Fibroblast of skin of right quadriceps (primary cell): Measurements from ENCODE around the gene HEPACAM2.

ENCODE experiments used
- DNase-seq: peaks from one replicate; pipeline ENCODE4 v3.0.0-alpha.2; 2013

The HEPACAM2 gene

DNA sequence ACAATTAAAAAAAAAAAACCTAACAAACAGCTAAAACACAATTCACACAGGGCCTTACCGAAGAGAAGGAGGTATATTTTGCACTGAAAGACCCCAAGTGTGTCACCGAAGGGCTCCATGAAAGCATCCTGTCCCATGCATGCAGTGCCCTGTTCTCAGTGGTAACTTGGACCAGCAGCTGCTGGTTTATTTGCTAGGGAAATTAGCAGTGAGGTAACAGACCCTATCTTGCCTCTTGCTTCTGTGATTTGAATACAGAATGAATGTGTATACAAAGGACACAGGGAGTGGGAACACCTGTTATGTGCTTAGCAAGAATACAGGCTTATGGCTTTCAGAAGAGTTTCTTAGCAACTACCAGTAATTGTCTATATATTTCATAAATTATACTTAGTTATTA lies at the start of gene HEPACAM2:
HEPACAM2 (minus strand) TSS at position 160 of the 400 bp plus-strand sequence.
- no peak for DNase-seq

DNA sequence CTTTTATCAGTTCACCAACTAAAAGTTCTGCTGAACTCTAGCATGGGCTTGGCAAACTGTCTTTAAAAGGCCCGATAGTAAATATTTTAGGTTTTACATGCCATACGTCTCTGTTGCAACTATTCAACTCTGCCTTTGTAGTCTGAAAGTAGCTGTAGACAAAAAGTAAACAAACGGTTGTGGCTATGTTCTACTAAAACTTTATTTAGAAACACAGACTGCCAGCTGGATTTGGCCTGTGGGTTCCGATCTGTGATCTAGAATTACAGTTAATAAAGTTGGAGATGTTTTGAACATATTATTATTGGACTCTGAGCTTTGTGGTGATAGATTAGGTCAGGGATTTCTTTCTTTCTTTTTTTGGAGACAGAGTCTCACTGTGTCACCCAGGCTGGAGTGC lies 39.0 kb upstream of the HEPACAM2 start:
- DNase-seq: no peak

DNA sequence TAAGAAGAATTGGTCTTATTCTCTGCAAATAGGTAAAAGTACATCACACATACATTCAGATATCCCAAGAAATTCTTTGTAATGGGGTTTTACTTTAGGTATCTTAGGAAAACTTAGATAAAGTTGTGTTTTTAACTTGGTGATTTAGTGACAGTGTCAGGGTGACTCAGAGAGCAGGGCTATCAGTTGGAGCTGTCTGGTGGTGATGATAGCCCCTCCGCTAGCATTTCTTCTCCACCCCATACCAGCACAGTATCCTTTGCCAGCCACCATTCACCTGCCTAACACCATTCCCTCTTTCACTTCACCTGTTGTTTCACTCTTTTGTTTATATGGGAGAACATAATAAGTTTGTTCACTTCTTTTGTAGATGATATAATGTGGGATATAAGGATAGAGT lies 36.3 kb upstream of the HEPACAM2 start:
- DNase-seq: no peak

DNA sequence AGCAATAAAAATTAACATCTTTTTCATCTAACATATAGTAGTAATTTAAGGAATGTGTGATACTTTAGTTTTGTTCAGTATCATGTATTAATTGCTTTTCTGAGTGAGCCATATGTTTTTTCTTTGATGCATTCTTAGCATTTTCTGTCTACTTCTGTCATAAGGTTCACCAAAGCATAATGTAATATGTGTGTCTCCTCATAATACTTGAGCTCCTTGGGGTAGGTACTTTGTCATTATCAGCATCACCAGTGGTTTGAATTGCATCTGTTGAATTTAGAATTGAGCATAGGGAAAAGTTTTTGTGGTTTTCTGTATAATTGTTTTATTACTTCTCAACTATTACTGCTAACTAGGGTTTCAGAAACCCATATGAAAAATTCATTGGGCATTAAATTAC lies 32.4 kb upstream of the HEPACAM2 start:
- peak; percentile 57 for DNase-seq

DNA sequence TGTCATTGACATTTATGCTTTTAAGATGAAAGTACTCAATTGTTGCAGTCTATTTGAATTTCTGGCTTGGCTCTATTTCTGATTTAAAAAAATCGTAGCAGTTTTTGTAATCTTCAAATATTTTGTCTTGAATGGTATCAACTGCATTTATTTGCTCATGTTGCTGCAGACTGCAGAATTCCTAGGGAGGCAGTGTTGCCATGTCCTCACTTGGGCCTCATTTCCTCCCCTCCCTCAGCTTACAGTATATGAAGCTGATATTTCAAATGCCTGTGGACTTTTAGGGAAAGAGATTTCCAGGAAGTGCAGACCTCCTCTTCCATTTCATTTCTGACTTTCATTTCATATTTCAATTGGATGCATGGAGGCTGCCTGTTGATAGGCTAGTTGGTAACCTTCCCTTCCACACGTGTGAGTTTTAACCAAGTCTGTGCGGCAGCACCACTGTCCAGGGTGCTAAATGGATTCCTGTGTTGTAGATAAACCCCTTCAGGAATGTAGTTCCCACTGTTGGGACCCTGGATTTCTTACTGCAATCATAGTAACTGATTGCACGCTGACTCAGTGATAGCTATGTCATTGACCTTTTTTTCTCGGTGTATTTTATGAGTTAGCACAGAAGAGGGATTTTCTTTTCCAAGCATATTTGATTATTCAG lies 23.4 kb upstream of the HEPACAM2 start:
- DNase-seq: peak; percentile 48

DNA sequence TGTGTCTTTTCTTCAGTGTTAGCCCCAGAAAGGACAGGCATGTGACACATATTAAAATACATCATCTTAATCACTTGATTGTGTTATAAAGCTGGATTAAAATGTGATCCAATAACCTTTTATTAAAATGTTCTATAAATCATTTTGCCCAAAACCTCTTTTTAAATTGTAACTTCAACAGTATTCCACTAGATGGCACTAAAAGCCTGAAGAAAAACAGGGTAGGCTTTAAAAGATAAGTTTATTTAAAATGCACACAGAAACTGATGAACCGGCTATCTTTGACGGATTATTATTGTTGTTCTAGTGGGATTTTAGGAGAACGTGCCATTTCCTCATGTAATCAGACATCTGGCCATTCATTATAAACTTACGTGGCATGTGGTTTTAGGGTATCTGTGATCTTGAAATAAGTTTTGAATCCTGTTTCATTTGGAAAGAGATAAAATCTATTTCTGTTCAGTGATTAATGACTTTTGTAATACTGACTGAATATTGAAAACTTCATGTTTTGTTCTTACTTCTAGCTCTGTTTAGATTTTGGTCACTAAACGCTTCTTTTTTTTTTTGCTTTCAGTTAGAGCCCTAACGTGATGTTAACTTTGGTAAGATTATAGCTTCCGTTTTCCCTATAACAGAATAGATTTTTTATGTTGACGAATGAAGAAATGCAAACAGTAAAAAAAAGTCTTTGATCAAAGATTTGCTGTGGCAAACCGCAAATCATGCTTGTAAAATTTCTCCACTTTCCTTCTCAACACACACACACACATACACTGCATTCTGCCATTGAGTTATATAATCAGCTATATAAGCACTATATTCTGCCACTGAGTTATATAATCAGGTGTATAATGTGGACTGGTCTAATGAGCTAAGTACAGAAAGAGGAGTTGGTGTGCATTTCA lies 19.5 kb upstream of the HEPACAM2 start:
- DNase-seq: peak; percentile 37

DNA sequence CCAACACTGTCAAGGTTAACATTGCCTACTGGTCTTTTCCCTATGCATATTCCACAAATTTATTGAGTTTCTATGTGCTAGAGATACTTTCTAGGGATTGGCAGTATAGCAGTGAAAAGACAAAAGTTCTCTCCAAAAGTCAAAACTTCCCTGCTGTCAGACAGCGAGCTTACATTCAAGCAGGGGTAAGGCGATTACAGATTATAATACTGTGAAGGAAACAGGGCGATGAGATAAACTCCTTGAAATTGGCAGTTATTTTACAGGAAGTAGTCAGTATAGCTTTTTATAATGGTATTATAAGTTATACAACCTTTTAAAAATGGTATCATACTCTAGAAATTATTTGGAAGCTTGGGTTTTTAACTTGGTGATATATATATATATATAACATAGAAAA lies 15.8 kb upstream of the HEPACAM2 start:
- no peak for DNase-seq

DNA sequence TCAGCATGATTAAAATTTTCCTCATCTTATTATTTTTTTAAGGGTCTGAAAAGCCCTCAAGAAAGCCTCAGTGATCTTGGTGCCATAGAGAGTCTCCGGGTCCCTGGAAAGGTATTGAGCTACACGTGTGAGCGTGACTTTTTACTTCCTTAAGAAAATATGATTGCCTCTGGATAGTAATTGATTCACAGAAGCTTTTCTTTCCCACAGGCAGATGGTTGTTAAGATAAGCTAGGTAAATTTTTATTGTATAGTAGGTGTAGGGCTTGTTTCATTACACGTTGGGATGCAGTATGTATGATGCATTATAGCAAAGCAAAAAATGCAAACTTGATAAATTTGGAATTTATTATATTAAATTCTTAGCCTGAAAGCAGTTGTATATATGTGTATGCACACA lies 13.6 kb upstream of the HEPACAM2 start:
- no peak for DNase-seq

DNA sequence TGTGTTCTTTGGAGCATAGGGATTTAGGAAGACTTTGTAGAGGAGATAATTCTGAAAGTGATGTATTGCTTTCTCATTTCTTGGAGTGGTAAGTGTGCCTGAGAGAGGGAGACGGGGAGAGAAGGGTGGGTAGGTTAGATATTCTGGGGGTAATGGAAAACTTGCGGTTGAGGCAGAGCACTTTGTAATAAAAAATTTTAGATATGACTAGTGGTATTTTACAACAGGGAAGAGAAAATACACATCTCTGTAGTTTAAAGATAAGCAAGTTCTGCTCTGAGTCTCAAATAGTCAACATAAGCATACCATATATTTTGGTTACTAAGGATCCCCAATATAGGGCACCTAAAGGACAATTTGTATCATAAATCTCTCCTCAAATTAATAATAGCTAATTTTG lies 12.5 kb upstream of the HEPACAM2 start:
- DNase-seq: no peak

DNA sequence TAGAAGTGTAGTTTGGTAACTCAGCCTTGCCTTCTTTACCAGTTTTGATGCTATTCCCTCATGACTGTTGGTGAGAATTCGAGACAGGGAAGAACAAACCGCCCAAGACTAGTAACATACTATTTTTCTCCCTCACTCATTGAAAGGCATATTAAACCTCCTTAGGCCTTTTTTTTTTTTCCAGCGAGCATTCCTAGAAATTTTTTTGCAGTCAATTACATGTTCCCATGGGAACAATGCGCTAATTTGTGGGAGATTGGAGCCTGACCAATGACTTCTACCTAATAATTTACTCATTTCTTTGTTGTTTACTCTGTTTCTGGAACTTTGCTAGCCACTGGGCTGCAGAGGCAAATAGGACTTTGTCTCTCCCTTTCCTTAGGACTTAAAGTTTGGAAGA lies 11.9 kb upstream of the HEPACAM2 start:
- no peak for DNase-seq

DNA sequence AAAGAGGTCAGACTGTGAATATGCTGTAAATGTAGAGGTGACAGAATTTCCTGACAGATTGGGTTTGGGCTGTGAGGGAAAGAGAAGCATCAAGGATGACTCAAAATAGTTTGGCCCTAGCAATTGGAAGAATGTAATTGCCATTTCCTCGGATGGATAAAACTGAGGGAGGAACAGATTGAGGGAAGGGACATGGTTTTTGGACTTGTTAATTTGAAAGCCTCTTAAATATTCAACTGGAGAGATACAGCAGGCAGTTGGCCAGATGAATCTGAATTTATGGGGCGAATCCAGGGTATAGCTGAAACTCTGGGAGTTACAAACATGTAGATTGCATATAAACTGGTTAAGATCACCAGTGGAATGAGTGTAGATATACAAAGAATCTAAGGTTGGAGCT lies 9.3 kb upstream of the HEPACAM2 start:
- no peak for DNase-seq

DNA sequence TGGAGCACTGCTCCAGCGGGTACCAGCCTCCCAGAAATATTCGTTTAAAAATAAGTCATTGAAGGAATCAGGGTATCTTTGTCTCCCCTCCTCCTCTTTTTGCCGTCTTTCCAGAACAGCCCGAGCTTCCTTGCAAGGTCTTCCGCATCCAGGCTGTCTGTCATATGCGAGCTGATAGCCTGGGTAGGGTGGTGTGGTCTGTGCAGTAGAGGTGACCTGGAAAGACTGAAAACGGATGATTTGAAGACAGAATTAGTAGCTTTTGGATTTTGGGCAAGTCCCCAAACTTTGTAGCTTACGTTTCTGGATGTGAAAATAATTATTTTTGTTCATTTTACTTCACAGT lies 6.4 kb upstream of the HEPACAM2 start:
- DNase-seq: no peak

DNA sequence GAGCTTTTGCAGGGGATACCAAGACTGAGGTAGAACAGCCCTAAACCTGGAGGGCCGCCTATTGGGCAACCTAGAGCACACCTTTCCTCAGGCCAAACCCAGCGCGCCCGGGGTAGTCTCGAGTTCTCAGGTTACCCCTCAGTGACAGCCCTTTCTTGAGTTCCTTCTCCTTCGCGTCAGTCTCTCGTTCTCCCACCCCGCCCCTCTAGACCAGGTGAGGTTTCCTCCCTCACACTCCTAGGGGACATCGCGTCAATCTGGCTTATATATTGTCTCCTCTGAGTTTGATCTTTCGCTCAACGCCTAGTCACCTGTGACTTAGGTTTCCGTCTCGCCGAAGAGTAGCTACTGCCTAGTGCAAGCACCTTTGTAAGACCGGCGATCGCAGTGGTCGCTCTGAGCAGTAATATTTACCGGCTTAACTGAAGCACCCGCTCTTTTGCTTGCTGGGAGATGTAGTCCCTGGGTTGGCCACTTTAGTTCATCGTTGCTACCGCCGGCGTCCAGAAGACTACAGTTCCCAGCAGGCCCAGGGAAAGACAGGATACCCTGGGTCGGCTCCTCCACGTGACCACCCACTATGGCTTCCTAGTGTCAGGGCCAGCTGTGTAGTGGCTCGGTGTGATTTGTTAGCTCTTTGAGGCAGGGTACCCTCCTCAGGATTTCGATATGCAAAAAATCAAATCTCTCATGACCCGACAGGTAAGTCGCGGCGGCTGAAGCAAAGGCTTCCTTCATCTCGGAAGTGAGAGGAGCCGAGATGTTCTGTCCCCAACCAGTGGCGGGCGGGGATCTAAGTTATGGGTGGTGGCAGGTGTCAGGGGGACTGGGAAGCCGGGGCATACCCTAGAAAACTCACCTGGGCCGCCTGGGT lies 5.8 kb upstream of the HEPACAM2 start, which contains the start of gene VPS50:
VPS50 (plus strand) TSS at position 568 of the 874 bp plus-strand sequence; CDS start at position 670, 102 bp downstream.
- DNase-seq: peak; percentile 95

DNA sequence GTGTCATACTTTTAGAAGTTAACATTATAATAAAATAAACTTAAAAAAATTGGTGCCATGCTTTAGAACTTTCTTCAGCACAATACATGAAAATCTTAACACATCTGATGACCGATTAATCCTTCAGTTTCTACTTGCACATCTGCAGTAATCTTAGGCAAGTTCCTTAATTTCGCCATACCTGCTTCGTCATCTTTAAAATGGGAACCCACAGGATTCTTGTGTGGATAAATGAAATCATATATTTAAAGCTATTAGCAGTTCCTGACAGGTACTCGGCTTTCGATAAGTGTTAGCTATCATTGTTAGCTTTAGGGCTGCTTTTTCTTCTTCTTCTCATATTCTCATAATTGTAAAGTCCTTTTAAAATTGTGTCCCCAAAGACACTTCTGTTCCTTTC lies 5.0 kb upstream of the HEPACAM2 start:
- no peak for DNase-seq

DNA sequence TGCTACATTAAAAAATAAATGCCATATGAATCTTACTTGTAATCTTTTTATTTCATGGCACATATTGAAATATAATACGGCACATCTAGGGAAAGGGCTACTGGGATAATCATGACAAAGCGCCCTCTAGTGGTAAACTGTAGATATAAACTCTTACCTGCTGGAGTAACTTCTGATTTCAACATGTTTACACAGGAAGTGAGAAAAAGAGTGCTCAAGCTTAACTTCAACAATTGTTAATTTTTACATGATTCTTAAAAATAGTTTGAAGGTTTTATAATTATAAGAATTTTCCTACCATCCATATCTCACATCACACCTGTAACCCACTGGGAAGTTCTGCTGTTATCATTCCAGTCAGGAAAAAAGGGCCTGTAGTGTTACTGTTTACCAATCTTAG lies 2.0 kb upstream of the HEPACAM2 start:
- peak; percentile 48 for DNase-seq

DNA sequence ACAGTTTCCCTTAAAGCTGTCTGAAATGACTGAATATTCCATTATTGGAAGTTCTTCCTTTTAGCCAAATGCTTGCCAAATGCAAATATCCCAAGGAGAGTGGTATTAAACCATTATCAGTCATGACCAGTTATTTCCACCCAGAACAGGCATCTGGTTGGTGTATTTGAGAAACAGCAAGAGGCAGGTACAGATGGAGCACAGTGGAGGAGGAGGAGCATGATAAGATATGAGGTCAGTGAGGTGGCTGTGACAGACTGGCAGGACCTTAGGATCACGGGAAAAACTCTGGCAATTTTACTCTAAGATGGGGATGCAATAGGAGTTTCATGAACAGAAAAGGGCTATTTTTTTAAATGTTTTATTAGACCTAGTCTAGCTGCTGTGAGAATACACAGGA lies 6.4 kb downstream of the HEPACAM2 start:
- no peak for DNase-seq

DNA sequence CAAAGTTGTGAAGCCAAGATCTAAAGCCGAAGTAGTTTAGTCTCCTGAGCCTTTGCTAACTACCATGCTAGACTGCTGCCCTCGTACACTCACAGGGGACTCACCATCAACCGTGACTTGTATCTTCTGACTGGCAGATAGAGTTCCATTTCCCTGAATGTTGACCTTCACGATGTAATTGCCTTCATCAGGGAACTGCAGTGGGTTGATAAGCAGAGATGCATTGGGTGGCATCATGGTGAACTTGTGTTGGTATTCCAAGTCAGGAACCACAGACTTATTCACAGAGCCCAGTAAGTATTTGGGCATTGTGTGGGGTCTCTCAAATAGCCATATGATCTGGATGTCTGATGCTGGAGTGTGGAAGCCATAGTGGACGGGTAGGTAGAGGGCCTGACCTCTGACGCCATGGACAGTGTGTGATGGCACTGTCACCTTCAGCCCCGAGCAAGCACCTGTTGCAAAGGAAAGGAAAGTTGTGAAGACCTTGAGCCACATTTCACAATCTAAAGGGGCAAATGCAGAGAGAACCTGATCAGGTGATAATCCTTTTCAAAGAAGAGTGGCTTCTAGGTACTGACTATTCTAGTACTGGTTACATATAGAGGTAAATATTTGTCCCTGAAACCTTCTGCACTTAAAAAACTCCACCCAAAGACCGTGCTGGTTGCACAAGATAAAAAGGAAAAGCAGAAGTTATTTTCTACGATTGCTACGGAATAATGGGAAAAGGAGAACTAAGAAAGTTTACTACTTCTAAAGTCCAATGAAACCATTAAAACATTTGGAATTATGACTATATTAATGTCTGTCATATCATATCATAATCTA lies 7.1 kb downstream of the HEPACAM2 start:
- DNase-seq: no peak

DNA sequence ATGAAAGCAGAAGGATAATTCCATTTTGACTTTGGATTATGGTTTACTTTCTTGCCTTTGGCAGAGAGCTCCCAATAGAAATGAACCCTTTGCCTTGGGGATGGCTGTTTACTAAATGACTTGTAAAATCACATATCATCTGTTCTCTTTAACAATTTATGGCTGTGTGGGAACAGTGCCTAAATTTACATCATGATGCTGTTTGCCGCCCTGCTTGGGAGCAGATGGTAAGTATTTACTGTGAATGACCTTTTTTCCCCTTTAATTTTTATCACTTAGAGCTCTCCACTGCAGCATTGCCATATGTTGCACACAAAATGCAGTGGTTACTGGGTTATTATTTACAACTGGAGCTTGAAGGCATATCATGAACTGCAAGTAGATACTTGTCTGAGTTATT lies 13.4 kb downstream of the HEPACAM2 start:
- DNase-seq: no peak

DNA sequence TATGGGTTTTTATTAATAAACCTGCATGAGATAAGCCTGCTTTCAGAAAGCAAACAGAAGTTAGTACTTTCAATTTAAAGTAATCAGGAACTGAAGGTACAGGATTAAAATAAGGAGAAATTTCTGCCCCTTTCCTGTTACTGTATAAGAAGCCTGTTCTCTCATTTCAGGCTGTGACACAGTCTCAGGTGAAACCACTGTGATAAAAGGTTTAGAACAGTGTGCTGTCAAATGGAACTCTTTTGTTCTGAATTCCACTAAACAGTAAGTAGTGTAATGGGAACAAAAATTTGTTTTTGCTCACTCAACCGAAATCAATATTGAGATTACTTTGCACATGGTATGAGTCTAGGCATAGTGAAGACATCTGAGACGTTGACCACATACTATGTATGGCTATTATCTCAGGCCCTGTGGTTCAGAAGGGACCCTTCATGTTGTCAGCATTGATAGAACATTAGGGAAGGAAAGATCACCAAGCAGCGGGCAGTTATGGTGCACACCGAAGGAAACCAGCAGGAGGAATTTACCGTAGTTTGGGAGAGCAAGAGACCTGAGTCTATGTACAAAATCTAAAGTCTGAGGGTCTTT lies 14.9 kb downstream of the HEPACAM2 start:
- DNase-seq: no peak

DNA sequence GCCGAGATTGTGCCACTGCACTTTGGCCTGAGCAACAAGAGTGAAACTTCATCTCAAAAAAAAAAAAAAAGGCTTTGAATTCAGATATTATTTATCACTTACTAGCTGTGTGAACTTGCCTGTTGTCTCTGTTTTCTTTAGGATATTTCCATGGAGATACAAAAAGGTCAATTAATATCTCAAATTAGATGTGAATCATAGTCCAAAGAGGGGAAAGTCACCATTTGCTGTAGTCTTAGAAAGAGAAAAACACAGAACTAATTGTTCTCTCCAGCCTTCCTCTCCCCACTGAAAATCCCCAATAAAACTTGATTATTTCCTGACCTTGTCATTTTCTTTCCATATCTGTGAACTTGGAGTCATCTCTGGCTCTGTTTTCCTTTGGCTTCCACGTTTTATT lies 21.2 kb downstream of the HEPACAM2 start:
- no peak for DNase-seq

DNA sequence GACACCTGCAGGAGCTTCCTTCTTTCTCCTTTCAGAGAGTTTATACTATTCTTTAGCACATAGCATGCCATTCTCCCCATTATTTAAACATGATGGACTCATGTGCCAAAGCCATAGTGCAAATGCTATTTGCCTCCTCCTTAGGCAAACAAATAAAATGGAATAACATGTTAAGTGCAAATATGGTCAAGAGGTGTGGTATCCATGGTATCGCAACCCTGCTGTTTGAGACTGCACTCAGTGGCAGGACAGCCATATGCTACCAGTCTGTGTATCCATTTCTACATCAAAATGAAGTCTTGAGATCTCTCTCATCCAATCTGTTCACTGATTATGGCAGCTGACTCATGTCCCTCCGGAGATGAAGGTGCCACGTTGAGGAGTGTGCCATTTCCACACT lies 22.8 kb downstream of the HEPACAM2 start:
- no peak for DNase-seq
